Thyroid gland (tissue), 4 donors: Measurements from ENCODE around the gene LYPD5. TPM values are rescaled to one million over a fixed set of nuclear protein-coding genes. Genes with fewer than 3 reads are reported as not detected.
A peak's percentile ranks its signal among the peaks of the same experiment; 100 is the strongest.

Experiments used
- DNase-seq, 2 donors: peaks; one replicate each; pipeline ENCODE4 v3.0.0-alpha.2; 2019
- H3K27ac ChIP-seq, 3 donors: fragments of 200-600 bp; sonication (generic); 1 replicate in 2 of 3; 2 replicates in 1 of 3; pipeline ENCODE4 v1.5.1; 2016 to 2019; ENCODE audit warnings: mild to moderate bottlenecking in 1 of 3, moderate library complexity in 1 of 3
- H3K27me3 ChIP-seq: fragments of 200-600 bp; sonication (generic); one replicate; pipeline ENCODE4 v1.5.1; 2019
- H3K36me3 ChIP-seq, 2 donors: fragments of 200-600 bp; sonication (generic); one replicate each; pipeline ENCODE4 v1.5.1; 2016 to 2019
- H3K4me1 ChIP-seq, 2 donors: fragments of 200-600 bp; sonication (generic); one replicate each; pipeline ENCODE4 v1.5.1; 2017 to 2019
- H3K4me3 ChIP-seq, 3 donors: fragments of 200-600 bp; sonication (generic); replicated peaks in 1 of 3; 1 replicate in 2 of 3; 2 replicates in 1 of 3; pipeline ENCODE4 v1.5.1; 2016; ENCODE audit warnings: mild to moderate bottlenecking in 1 of 3
- H3K9me3 ChIP-seq: fragments of 200-600 bp; sonication (generic); one replicate; pipeline ENCODE4 v1.5.1; 2017
- CTCF ChIP-seq, 6 experiments: fragments of 200-600 bp in 3 of 6; fragments of 450-650 bp in 3 of 6; sonication (generic) in 3 of 6; IDR thresholded peaks; one replicate each; pipeline ENCODE4 v1.5.1; 2016 to 2019; ENCODE audit warnings: antibody characterized with exemption in 6 of 6, mild to moderate bottlenecking in 2 of 6, inconsistent platforms in 1 of 6, moderate library complexity in 1 of 6
- POLR2A ChIP-seq, 2 donors: fragments of 450-650 bp; IDR thresholded peaks; one replicate each; pipeline ENCODE4 v1.6.1; 2017; ENCODE audit warnings: antibody characterized with exemption in 2 of 2, mild to moderate bottlenecking in 2 of 2, moderate library complexity in 1 of 2
- WGBS, 2 donors: methylation state at CpG; one replicate each; pipeline ENCODE4 v1.1.5; 2017; 5-methylcytosine and 5-hydroxymethylcytosine counted together
- intact Hi-C: fragments of 100-400 bp; cut with DNase I; formaldehyde crosslinking; loops from one replicate; pipeline ENCODE4 v1.15.1; 2023
- total RNA-seq, 4 donors: library from RNA; depleted of rRNA; stranded (reverse); fragments of >200 nt; gene quantifications; one replicate each; pipeline ENCODE4 v1.2.3, GENCODE V29; 2016

The LYPD5 gene
- total RNA-seq, 4 donors from 2014 or later = 1.6 to 7.6 (median 2.5) TPM

- no peak for DNase-seq
- Histone ChIP-seq H3K27ac (peak overlapping the region in 2 of 3 donors; percentile 1 to 30), H3K36me3 (no peaks in the 10 kb centered on the region), H3K27me3 (no peaks in the 10 kb centered on the region), H3K4me1 (peaks cover 0 to 12% of the 10 kb centered on the region in 2 donors), H3K4me3 (no peak overlapping the region), H3K9me3 (no peaks in the 10 kb centered on the region)
- intact Hi-C loops = no loop called here
- 52% methylated on average over 3 of the region's 3 CpGs for WGBS, 2 donors
- TF ChIP-seq CTCF (IDR thresholded peaks at IDR 0.05) = no peak
- no peak for TF ChIP-seq POLR2A (IDR thresholded peaks at IDR 0.05)
Observed at GRCh38 chr19:43763473-43763939, 38.7 kb downstream of the LYPD5 start.

- intact Hi-C loops = no loop called here
- no peak for DNase-seq
- no peaks in the 10 kb centered on the region for H3K9me3 ChIP-seq
- TF ChIP-seq POLR2A (IDR thresholded peaks at IDR 0.05) (no peak), CTCF (IDR thresholded peaks at IDR 0.05) (no peak)
- no peak overlapping the region for H3K27ac ChIP-seq
- H3K27me3 ChIP-seq = no peaks in the 10 kb centered on the region
- H3K4me3 ChIP-seq = no peak overlapping the region
- H3K4me1 ChIP-seq = peaks cover 0 to 12% of the 10 kb centered on the region in 2 donors
- H3K36me3 ChIP-seq = no peaks in the 10 kb centered on the region
- WGBS, 2 donors = 87 to 88% methylated on average over 3 of the region's 3 CpGs
Observed at GRCh38 chr19:43762814-43763213, 39.4 kb downstream of the LYPD5 start.

GRCh38 chr19:43760941-43761340 is 41.3 kb downstream of the LYPD5 start:
- DNase-seq = no peak
- Histone ChIP-seq H3K9me3 (no peaks in the 10 kb centered on the region), H3K4me3 (no peak overlapping the region), H3K27ac (no peak overlapping the region), H3K36me3 (no peaks in the 10 kb centered on the region), H3K4me1 (peaks cover 0 to 12% of the 10 kb centered on the region in 2 donors), H3K27me3 (no peaks in the 10 kb centered on the region)
- intact Hi-C loops = no loop called here
- 92% methylated on average over 4 of the region's 4 CpGs for WGBS, 2 donors
- TF ChIP-seq POLR2A (IDR thresholded peaks at IDR 0.05) = no peak
- no peak for TF ChIP-seq CTCF (IDR thresholded peaks at IDR 0.05)

GRCh38 chr19:43759515-43759914 is 42.7 kb downstream of the LYPD5 start:
- Histone ChIP-seq H3K9me3 (no peaks in the 10 kb centered on the region), H3K27me3 (no peaks in the 10 kb centered on the region), H3K36me3 (no peaks in the 10 kb centered on the region), H3K27ac (no peak overlapping the region), H3K4me1 (no peaks in the 10 kb centered on the region), H3K4me3 (no peak overlapping the region)
- 69 to 75% methylated on average over 5 of the region's 5 CpGs for WGBS, 2 donors
- no peak for DNase-seq
- intact Hi-C loops = no loop called here
- TF ChIP-seq CTCF (IDR thresholded peaks at IDR 0.05) (no peak), POLR2A (IDR thresholded peaks at IDR 0.05) (no peak)

- Histone ChIP-seq H3K36me3 (peaks cover 0 to 4% of the 10 kb centered on the region in 2 donors), H3K27ac (peak overlapping the region; percentile 86 to 99 (median 95)), H3K27me3 (no peaks in the 10 kb centered on the region), H3K4me1 (peaks cover 11 to 13% of the 10 kb centered on the region in 2 donors), H3K9me3 (no peaks in the 10 kb centered on the region), H3K4me3 (peak overlapping the region; percentile 16 to 60 (median 41))
- intact Hi-C loops = no loop called here
- 0 to 3% methylated on average over 22 to 28 of the region's 28 CpGs for WGBS, 2 donors
- no peak for TF ChIP-seq POLR2A (IDR thresholded peaks at IDR 0.05)
- no peak for TF ChIP-seq CTCF (IDR thresholded peaks at IDR 0.05)
- DNase-seq = peak; percentile 77 to 78
Observed at GRCh38 chr19:43755256-43755801, 46.9 kb downstream of the LYPD5 start.
